ENCODE data around the gene PLXNC1.
A peak's percentile ranks its signal among the peaks of the same experiment; 100 is the strongest.

Gene PLXNC1

DNA sequence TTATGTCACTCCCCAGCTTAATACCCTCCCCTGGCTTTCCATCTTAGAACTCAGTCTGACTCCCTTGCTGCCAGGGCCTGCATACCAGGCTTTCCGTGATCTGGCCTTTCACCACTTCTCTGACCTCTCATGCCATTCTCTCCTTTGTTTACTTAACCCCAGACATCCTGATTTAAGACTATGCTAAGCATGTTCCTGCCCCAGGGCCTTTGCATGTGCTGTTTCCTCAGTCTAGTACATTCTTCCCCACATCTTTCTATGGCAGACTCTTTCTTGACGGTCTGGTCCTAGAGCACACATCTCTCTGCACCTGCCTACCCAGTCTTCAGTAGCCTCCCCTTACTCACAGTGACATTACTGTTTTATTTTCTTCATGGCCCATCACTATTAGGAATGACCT is 42.2 kb downstream of the PLXNC1 start:
- ChIA-PET CTCF (no interaction called here), POLR2A (no interaction called here)
- peak; percentile 86 for TF ChIP-seq ZNF623 (tag by site-specific recombination; IDR thresholded peaks at IDR 0.05)
- TF ChIP-seq ZIC2 (tag by site-specific recombination; IDR thresholded peaks at IDR 0.05) = no peak
- H3K9me3 ChIP-seq (ENCODE audit: control insufficient read depth, insufficient read depth, low read depth, low read length) = no peaks in the 10 kb centered on the region
- no peak overlapping the region for H3K27ac ChIP-seq (ENCODE audit: extremely low read depth, low read depth, low read length)
- no peak overlapping the region for H3K4me3 ChIP-seq (ENCODE audit: low read depth, low read length)
- H3K4me1 ChIP-seq (ENCODE audit: control insufficient read depth, insufficient read depth, low read length) = no peaks in the 10 kb centered on the region
- H3K36me3 ChIP-seq (ENCODE audit: control insufficient read depth in 2 of 2, insufficient read depth in 1 of 2, low read length in 2 of 2) = no peaks in the 10 kb centered on the region

DNA sequence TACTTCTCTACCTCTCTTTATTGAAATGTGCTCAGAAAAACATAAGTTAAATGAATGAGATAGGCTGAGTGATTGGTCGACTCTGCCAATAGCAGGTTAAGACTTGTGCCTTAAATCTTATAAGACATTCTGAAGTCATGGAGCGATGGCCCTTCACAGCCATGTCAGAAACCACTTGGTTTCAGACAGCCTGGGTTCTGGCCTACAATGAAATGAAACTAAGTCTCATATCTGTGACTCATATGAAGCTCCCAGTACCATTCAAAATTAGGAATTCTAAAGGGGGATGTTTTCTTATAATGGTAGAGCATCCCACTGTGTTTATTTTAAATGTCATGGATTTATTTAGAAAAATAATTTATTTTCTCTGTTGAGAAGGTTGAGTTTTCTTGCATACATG is 42.6 kb downstream of the PLXNC1 start:
- Histone ChIP-seq H3K9me3 (ENCODE audit: control insufficient read depth, insufficient read depth, low read depth, low read length) (no peaks in the 10 kb centered on the region), H3K27ac (ENCODE audit: extremely low read depth, low read depth, low read length) (no peak overlapping the region), H3K36me3 (ENCODE audit: control insufficient read depth in 2 of 2, insufficient read depth in 1 of 2, low read length in 2 of 2) (no peaks in the 10 kb centered on the region), H3K4me3 (ENCODE audit: low read depth, low read length) (no peak overlapping the region), H3K4me1 (ENCODE audit: control insufficient read depth, insufficient read depth, low read length) (no peaks in the 10 kb centered on the region)
- CTCF ChIA-PET = no interaction called here
- TF ChIP-seq, protein P1, sequence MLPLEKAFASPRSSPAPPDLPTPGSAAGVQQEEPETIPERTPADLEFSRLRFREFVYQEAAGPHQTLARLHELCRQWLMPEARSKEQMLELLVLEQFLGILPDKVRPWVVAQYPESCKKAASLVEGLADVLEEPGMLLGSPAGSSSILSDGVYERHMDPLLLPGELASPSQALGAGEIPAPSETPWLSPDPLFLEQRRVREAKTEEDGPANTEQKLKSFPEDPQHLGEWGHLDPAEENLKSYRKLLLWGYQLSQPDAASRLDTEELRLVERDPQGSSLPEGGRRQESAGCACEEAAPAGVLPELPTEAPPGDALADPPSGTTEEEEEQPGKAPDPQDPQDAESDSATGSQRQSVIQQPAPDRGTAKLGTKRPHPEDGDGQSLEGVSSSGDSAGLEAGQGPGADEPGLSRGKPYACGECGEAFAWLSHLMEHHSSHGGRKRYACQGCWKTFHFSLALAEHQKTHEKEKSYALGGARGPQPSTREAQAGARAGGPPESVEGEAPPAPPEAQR (tag by site-specific recombination; IDR thresholded peaks at IDR 0.05) = no peak
- TF ChIP-seq ZNF394 (tag by site-specific recombination; IDR thresholded peaks at IDR 0.05; ENCODE audit: borderline replicate concordance) (no peak), HOXC10 (CRISPR knock-in tag; IDR thresholded peaks at IDR 0.05) (no peak), YY2 (tag by site-specific recombination; IDR thresholded peaks at IDR 0.05) (no peak), ZNF561 (tag by site-specific recombination; IDR thresholded peaks at IDR 0.05; ENCODE audit: borderline replicate concordance) (no peak), ZNF514 (tag by site-specific recombination; IDR thresholded peaks at IDR 0.05) (no peak)
- TF ChIP-seq, protein P2, sequence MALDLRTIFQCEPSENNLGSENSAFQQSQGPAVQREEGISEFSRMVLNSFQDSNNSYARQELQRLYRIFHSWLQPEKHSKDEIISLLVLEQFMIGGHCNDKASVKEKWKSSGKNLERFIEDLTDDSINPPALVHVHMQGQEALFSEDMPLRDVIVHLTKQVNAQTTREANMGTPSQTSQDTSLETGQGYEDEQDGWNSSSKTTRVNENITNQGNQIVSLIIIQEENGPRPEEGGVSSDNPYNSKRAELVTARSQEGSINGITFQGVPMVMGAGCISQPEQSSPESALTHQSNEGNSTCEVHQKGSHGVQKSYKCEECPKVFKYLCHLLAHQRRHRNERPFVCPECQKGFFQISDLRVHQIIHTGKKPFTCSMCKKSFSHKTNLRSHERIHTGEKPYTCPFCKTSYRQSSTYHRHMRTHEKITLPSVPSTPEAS (tag by site-specific recombination; IDR thresholded peaks at IDR 0.05) = no peak
- POLR2A ChIA-PET = no interaction called here

DNA sequence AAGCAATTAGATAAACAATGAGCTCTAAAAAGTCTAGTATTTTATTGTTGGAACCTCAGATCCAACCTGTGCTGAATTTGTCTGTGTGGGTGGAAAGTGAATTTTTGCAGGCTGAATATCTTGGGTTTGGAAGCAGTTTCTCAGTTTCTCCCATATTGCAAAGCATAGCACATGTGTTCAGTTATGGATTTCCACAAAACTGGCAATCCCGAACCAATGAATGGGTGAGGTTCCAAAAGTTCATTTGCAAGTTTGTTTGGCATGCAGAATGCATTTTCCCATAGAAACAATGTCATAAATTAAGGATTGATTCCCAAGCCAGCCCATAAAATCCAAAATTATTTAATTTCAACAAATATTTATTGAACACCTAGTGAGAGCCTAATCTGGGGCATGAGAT is 43.4 kb downstream of the PLXNC1 start:
- Histone ChIP-seq H3K4me1 (ENCODE audit: control insufficient read depth, insufficient read depth, low read length) (no peaks in the 10 kb centered on the region), H3K36me3 (ENCODE audit: control insufficient read depth in 2 of 2, insufficient read depth in 1 of 2, low read length in 2 of 2) (no peaks in the 10 kb centered on the region), H3K27ac (ENCODE audit: extremely low read depth, low read depth, low read length) (no peak overlapping the region), H3K9me3 (ENCODE audit: control insufficient read depth, insufficient read depth, low read depth, low read length) (no peaks in the 10 kb centered on the region), H3K4me3 (ENCODE audit: low read depth, low read length) (no peak overlapping the region)
- ChIA-PET POLR2A (no interaction called here), CTCF (no interaction called here)
- TF ChIP-seq ZNF350 (tag by site-specific recombination; IDR thresholded peaks at IDR 0.05) (no peak), MYNN (tag by site-specific recombination; IDR thresholded peaks at IDR 0.05; ENCODE audit: borderline replicate concordance) (no peak), BCL11A (tag by site-specific recombination; IDR thresholded peaks at IDR 0.05; ENCODE audit: low read depth) (no peak), ZNF76 (tag by site-specific recombination; IDR thresholded peaks at IDR 0.05; ENCODE audit: borderline replicate concordance, low read depth) (no peak), ZNF792 (tag by site-specific recombination; IDR thresholded peaks at IDR 0.05) (no peak), ZNF24 (tag by site-specific recombination; IDR thresholded peaks at IDR 0.05) (no peak), OVOL3 (tag by site-specific recombination; IDR thresholded peaks at IDR 0.05) (no peak), ZNF394 (tag by site-specific recombination; IDR thresholded peaks at IDR 0.05; ENCODE audit: borderline replicate concordance) (no peak), ZBTB48 (tag by site-specific recombination; IDR thresholded peaks at IDR 0.05) (no peak), GFI1B (tag by site-specific recombination; IDR thresholded peaks at IDR 0.05) (no peak), HOXC10 (CRISPR knock-in tag; IDR thresholded peaks at IDR 0.05) (no peak), ZNF621 (tag by site-specific recombination; IDR thresholded peaks at IDR 0.05) (no peak), ZNF596 (tag by site-specific recombination; IDR thresholded peaks at IDR 0.05) (no peak), KLF7 (tag by site-specific recombination; IDR thresholded peaks at IDR 0.05; ENCODE audit: borderline replicate concordance) (no peak)
- TF ChIP-seq, protein P1 (tag by site-specific recombination; IDR thresholded peaks at IDR 0.05) = no peak

Data from HEK293 (cell line).